Gastrocnemius medialis (tissue), 4 donors: Measurements from ENCODE around the gene NECAB3. TPM values are rescaled to one million over a fixed set of nuclear protein-coding genes. Genes with fewer than 3 reads are reported as not detected.

Experiments
- ATAC-seq, 2 donors: fragments of 150-250 bp; one replicate each; pipeline ENCODE4 v1.9.1; 2016
- DNase-seq, 2 donors: peaks; one replicate each; pipeline ENCODE4 v3.0.0-alpha.2; 2019
- H3K27ac ChIP-seq, 4 donors: fragments of 200-600 bp; sonication (generic); 1 replicate in 1 of 4; 2 replicates in 3 of 4; pipeline ENCODE4 v1.5.1; 2016 to 2018; ENCODE audit warnings: mild to moderate bottlenecking in 2 of 4, moderate library complexity in 1 of 4
- H3K27me3 ChIP-seq, 3 donors: fragments of 200-600 bp; sonication (generic) in 2 of 3; 1 replicate in 1 of 3; 2 replicates in 2 of 3; pipeline versions ENCODE4 v1.5.1 to v1.6.0; 2016 to 2019; ENCODE audit warnings: mild to moderate bottlenecking in 1 of 3, moderate library complexity in 1 of 3
- H3K36me3 ChIP-seq, 2 donors: fragments of 200-600 bp; sonication (generic) in 1 of 2; one replicate each; pipeline ENCODE4 v1.5.1; 2017 to 2018
- H3K4me1 ChIP-seq, 2 donors: fragments of 200-600 bp; sonication (generic) in 1 of 2; one replicate each; pipeline ENCODE4 v1.5.1; 2016 to 2017; ENCODE audit warnings: mild to moderate bottlenecking in 2 of 2
- H3K4me3 ChIP-seq, 4 donors: fragments of 200-600 bp; sonication (generic) in 3 of 4; 1 replicate in 1 of 4; 2 replicates in 3 of 4; pipeline ENCODE4 v1.5.1; 2016 to 2019; ENCODE audit warnings: mild to moderate bottlenecking in 2 of 4
- H3K9me3 ChIP-seq, 3 donors: fragments of 200-600 bp; sonication (generic) in 2 of 3; 1 replicate in 1 of 3; 2 replicates in 2 of 3; pipeline ENCODE4 v1.5.1; 2016 to 2019
- CTCF ChIP-seq, 5 experiments: fragments of 450-650 bp in 3 of 5; fragments of 200-600 bp in 2 of 5; sonication (generic) in 2 of 5; IDR thresholded peaks in 4 of 5; conservative IDR thresholded peaks in 1 of 5; 1 replicate in 4 of 5; 2 replicates in 1 of 5; pipeline ENCODE4 v1.5.1; 2016 to 2019; ENCODE audit warnings: antibody characterized with exemption in 5 of 5, mild to moderate bottlenecking in 3 of 5, moderate library complexity in 3 of 5
- POLR2A ChIP-seq, 2 donors: fragments of 450-650 bp; IDR thresholded peaks; one replicate each; pipeline ENCODE4 v1.6.1; 2017; ENCODE audit warnings: antibody characterized with exemption in 2 of 2, mild to moderate bottlenecking in 2 of 2, moderate library complexity in 2 of 2
- in situ Hi-C, 4 donors: fragments of 200-750 bp; cut with MboI; loops; one replicate each; pipeline versions ENCODE4 v1.15.0 to v1.8.0; 2017; ENCODE audit warnings: low sequenced_read_pairs in 4 of 4
- intact Hi-C: fragments of 100-400 bp; cut with DNase I; formaldehyde crosslinking; loops from one replicate; pipeline ENCODE4 v1.15.1; 2023; ENCODE audit warnings: low total_unique reads
- total RNA-seq, 4 donors: library from RNA; depleted of rRNA; stranded (reverse); fragments of >200 nt; gene quantifications; one replicate each; pipeline versions ENCODE4 v1.1.0 to v1.2.3, GENCODE V29; 2016

The NECAB3 gene
- total RNA-seq, 4 donors from 2014 or later: 72.3 to 127 (median 107) TPM

GRCh38 chr20:33624399-33624798 is 49.8 kb downstream of the NECAB3 start:
- Histone ChIP-seq H3K9me3 (no peaks in the 10 kb centered on the region), H3K27me3 (no peaks in the 10 kb centered on the region), H3K27ac (no peak overlapping the region), H3K4me1 (no peaks in the 10 kb centered on the region), H3K36me3 (peaks cover 0 to 53% of the 10 kb centered on the region in 2 donors), H3K4me3 (no peak overlapping the region)
- intact Hi-C loops: no loop called here
- DNase-seq: no peak
- TF ChIP-seq POLR2A (IDR thresholded peaks at IDR 0.05) (no peak), CTCF (IDR thresholded peaks at IDR 0.05 in 4 of 5, conservative IDR thresholded peaks at IDR 0.05 in 1 of 5) (no peak)
- in situ Hi-C loops: no loop called here
- ATAC-seq: no peak

- no peak for DNase-seq
- H3K27me3 ChIP-seq: no peaks in the 10 kb centered on the region
- TF ChIP-seq CTCF (IDR thresholded peaks at IDR 0.05 in 4 of 5, conservative IDR thresholded peaks at IDR 0.05 in 1 of 5) (no peak), POLR2A (IDR thresholded peaks at IDR 0.05) (no peak)
- H3K36me3 ChIP-seq: peaks cover 0 to 41% of the 10 kb centered on the region in 2 donors
- intact Hi-C loops: no loop called here
- no peaks in the 10 kb centered on the region for H3K4me1 ChIP-seq
- H3K9me3 ChIP-seq: no peaks in the 10 kb centered on the region
- no peak overlapping the region for H3K4me3 ChIP-seq
- H3K27ac ChIP-seq: no peak overlapping the region
- in situ Hi-C loops: no loop called here
- no peak for ATAC-seq
These were observed 51.4 kb downstream of the NECAB3 start for GRCh38 chr20:33622705-33623365.

- in situ Hi-C loops: no loop called here
- DNase-seq: no peak
These were observed 52.4 kb downstream of the NECAB3 start for GRCh38 chr20:33621717-33622400.

GRCh38 chr20:33612001-33612400 is 62.2 kb downstream of the NECAB3 start:
- Histone ChIP-seq H3K27me3 (no peaks in the 10 kb centered on the region), H3K4me1 (no peaks in the 10 kb centered on the region), H3K9me3 (no peaks in the 10 kb centered on the region), H3K36me3 (peaks cover 2 to 61% of the 10 kb centered on the region in 2 donors), H3K27ac (no peak overlapping the region), H3K4me3 (no peak overlapping the region)
- no peak for ATAC-seq
- DNase-seq: no peak
- no peak for TF ChIP-seq POLR2A (IDR thresholded peaks at IDR 0.05)
- TF ChIP-seq CTCF (IDR thresholded peaks at IDR 0.05 in 4 of 5, conservative IDR thresholded peaks at IDR 0.05 in 1 of 5): no peak
- intact Hi-C loops: no loop called here
- in situ Hi-C loops: no loop called here

More at GRCh38 chr20:33621717-33622400, 52.4 kb downstream of the NECAB3 start:
- Histone ChIP-seq H3K36me3 (peaks cover 0 to 33% of the 10 kb centered on the region in 2 donors), H3K27ac (no peak overlapping the region), H3K4me3 (no peak overlapping the region), H3K4me1 (no peaks in the 10 kb centered on the region), H3K9me3 (no peaks in the 10 kb centered on the region), H3K27me3 (no peaks in the 10 kb centered on the region)
- TF ChIP-seq CTCF (IDR thresholded peaks at IDR 0.05 in 4 of 5, conservative IDR thresholded peaks at IDR 0.05 in 1 of 5): no peak
- no peak for TF ChIP-seq POLR2A (IDR thresholded peaks at IDR 0.05)
- no peak for ATAC-seq
- intact Hi-C loops: no loop called here
